GM13977 (cell line): ENCODE data around the gene MOCS2.

Experiments used
- DNase-seq: peaks from one replicate; pipeline ENCODE4 v3.0.0; 2012; ENCODE audit warnings: low spot score
- CTCF ChIP-seq: IDR thresholded peaks from 2 replicates; pipeline ENCODE4 v1.5.1; 2012; ENCODE audit warnings: mild to moderate bottlenecking, control low read depth; ENCODE audit not compliant: insufficient read depth; ENCODE audit errors: extremely low read depth, missing control alignments
- in situ Hi-C: fragments of 300-500 bp; cut with MboI; formaldehyde crosslinking; loops from one replicate; pipeline ENCODE4 v1.12.0; 2022; ENCODE audit warnings: low sequenced_read_pairs, low pct_unique_long_range_greater_than_20kb, mixed read lengths, inconsistent platforms; ENCODE audit not compliant: unreplicated experiment

MOCS2 gene, protein sequence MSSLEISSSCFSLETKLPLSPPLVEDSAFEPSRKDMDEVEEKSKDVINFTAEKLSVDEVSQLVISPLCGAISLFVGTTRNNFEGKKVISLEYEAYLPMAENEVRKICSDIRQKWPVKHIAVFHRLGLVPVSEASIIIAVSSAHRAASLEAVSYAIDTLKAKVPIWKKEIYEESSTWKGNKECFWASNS

GRCh38 chr5:53109443-53110127 lies at the start of gene MOCS2:
Gene MOCS2, minus strand, starts transcription at chr5:53109757. Its CDS starts 2,583 bp downstream, at chr5:53107174.
- DNase-seq = peak; percentile 95
- no peak for TF ChIP-seq CTCF
- in situ Hi-C loops = no loop called here

DNA sequence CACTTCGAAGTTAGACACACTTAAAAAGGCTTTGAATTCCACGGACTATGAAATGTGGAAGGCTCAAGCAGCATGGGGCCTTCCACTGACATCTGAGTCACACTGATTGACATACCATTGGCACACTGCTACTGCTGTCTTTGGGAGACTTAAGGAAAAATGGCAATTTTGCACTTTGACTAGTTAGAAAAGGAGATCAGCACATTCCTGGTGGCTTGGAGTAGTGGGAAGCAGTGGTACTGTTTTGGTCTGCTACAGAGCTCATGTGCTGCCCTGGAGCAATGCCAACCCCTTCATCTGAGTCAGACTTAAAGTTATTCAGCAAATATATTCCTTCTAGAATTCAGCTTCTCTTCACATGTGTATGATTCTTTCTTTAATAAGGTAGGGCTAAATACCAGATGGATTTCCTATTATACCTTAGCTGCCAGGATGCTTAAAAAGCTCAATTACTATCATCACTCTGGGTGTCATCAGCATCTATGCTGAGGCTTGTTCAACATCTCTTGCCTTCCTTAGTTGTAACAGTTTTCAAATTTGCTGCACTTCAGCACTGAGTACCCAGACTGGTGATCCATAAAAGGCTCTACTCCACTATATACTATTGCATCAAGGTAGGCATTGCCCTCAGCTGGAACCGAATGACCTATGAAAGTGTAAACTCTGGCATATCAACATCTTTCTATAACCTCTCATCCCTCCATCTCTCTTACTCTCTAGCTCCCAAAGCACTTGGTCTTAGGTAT lies 42.3 kb upstream of the MOCS2 start:
- TF ChIP-seq CTCF = no peak
- no peak for DNase-seq
- in situ Hi-C loops = loop anchor here (25.0 kb wide), 1 partner anchor 1085 kb away; no protein-coding TSS in a partner anchor

- in situ Hi-C loops = no loop called here
- TF ChIP-seq CTCF = no peak
- DNase-seq = no peak
Measured at GRCh38 chr5:53133020-53133419, 23.5 kb upstream of the MOCS2 start.

- in situ Hi-C loops = no loop called here
- no peak for DNase-seq
- no peak for TF ChIP-seq CTCF
Measured at GRCh38 chr5:53130266-53130665, 20.7 kb upstream of the MOCS2 start.

DNA sequence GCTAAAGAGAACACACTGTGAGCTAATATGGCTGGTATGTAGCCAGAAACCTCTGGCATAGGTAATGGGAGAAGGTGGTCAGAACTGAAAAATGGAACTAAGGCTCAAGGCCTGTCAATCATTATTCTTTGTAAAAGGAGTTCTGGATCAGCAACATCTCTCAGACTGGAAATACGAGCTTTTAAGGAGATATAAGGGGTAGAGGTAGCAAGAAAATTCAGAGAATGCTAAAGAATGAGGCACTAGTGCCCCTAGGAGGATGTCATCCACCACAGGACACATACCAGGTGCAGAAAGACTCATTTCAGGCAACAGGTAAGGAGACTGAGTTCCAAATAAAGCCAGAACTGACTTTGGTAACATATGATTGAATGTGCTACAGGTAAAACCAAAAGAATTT lies 18.9 kb upstream of the MOCS2 start:
- in situ Hi-C loops = no loop called here
- TF ChIP-seq CTCF = no peak
- DNase-seq = no peak

DNA sequence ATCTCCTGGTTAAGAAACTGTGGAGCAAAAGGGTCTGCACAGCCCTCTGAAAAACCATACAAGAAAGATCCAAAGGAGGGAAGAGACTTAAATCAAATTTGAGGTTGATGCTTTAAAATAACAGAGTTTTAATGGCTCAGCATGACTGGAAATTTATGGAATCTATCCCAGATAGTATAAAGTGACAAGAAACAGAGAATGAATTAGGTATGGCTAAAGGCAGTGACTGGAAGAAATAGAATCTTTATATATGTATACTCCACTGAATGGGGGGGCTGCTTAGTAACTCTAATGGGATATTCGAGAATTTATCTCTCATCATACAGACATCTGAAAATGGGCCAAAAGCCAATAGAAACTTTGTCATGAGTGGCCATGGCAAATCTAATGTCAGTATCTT lies 17.6 kb upstream of the MOCS2 start:
- in situ Hi-C loops = no loop called here
- no peak for DNase-seq
- TF ChIP-seq CTCF = no peak
